Measurements from ENCODE around the gene TEX19.
A peak's percentile ranks its signal among the peaks of the same experiment; 100 is the strongest.
"Not testable (repeated sequence)": the region's sequence is repeated elsewhere in the genome, so short reads cannot be mapped to it uniquely, and the experiment has no call there.

The TEX19 gene

DNA sequence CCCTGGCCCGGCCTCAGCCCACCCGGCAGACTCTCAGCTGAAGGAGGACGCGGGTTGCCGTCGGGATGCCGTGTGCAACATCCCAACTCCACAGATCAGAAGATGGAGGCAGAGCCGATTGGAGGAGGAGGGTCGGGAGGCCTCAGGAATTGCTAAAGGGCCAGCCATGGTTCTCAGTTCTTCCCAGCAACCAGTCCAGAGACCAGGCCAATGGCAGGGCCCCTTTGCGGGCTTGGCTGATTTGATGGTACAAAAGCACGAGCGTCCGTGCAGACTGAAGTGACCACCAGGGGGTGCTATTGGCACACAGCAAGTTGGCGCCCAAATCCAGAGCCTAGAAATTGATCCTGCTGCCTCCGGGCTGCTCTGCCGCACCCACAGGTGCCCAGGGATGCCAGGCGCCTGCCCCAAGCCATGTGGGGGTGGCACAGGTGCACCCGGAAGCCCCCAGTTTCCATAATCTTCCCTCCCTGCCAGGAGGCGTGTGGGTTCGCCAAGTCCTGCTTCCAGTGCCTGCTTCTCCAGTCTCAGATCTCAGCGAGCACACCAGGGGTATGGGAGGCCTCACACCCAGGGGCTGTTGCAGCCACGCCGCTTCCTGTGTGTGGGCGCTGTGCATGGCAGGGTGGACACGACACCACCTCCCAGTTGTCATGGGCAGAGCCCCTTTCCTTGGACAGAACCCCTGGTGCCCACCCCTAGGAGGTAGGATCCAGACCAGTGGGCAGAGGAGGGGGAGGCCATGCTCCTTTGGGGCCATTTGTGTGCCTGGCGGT, 7.1 kb upstream of the TEX19 start:
- TF ChIP-seq CTCF (conservative IDR thresholded peaks at IDR 0.05; ENCODE audit: control insufficient read depth, insufficient read depth, low read depth, low read length): peak; percentile 92
- no peak overlapping the region for H3K4me3 ChIP-seq (ENCODE audit: control insufficient read depth, low read depth, low read length)
- peak; percentile 89 for DNase-seq (ENCODE audit: low read depth)

DNA sequence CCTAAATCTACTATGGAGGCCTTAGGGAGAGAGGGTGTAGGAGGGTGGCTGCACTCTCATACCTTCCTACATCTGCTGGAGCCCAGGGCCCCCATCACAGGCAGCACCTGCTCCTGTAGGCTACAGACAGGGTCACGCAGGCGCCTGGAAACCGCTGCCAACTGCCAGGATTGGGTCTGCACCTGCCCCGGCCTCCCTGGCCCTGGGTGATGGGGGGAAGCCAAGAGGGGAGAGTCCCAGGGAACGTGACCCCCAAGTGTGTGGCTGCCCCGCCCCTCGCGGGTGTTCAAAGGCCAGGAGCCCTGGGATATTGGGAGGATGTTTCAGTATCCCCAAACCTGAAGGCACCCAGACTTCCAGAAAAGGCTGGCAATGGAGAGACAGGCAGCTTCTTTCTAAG, 5.6 kb upstream of the TEX19 start:
- no peak for TF ChIP-seq CTCF (conservative IDR thresholded peaks at IDR 0.05; ENCODE audit: control insufficient read depth, insufficient read depth, low read depth, low read length)
- H3K4me3 ChIP-seq (ENCODE audit: control insufficient read depth, low read depth, low read length): no peak overlapping the region
- no peak for DNase-seq (ENCODE audit: low read depth)

DNA sequence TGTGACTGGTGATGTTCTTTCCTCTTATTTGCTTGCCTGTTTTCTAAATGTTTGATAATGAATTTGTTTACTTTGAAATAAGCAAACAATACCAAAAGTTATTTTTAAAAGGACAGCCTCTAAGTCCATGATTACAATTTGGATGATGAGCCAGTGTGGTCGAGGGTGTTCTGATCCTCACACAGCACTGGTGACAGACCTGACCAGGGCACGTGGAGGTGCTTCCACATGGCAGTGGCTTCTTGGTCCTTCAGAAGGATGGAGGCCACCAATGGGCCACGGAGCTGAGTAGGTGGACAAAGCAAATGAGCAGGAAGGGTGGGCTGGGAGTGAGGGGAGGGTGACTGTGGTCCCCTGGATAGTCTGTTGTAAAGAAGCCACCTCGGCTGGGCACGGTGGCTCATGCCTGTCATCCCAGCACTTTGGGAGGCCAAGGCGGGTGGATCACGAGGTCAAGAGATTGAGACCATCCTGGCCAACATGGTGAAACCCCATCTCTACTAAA, 4.2 kb upstream of the TEX19 start:
- DNase-seq (ENCODE audit: low read depth): no peak
- no peak overlapping the region for H3K4me3 ChIP-seq (ENCODE audit: control insufficient read depth, low read depth, low read length)
- no peak for TF ChIP-seq CTCF (conservative IDR thresholded peaks at IDR 0.05; ENCODE audit: control insufficient read depth, insufficient read depth, low read depth, low read length)

DNA sequence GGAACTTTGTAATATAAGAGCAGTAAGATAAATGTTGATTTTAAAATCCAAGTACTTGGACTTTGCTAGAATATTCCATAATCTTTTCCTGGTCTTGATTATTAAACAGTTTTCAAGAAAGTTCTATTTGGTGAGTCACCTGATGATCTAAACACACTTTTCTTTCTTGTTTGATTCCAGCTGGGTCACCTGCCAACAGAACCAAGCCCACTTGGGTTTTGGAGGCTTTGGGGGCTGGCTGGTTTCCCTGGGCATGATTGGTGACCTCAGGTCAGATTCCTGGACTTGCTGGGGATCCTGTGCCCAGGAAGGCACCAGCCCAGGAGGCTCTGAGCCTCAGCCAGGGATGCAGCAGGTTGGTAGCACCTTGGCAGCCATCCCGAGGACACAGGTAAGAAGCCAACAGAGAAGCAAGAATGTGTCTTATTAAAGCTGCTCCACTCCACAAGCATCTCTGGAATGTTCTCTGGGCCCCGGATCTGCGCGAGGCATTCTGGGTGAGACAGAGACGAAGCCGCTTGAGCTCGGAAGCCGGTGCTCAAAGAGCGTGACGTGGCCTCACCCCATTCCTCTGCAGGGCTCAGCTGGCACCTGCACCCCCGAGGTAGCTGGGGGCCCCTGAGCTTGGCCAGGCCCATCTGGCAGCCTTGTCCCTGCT, 3.1 kb upstream of the TEX19 start:
- no peak for TF ChIP-seq CTCF (conservative IDR thresholded peaks at IDR 0.05; ENCODE audit: control insufficient read depth, insufficient read depth, low read depth, low read length)
- H3K4me3 ChIP-seq (ENCODE audit: control insufficient read depth, low read depth, low read length): no peak overlapping the region
- no peak for DNase-seq (ENCODE audit: low read depth)

- H3K4me3 ChIP-seq (ENCODE audit: control insufficient read depth, low read depth, low read length): no peak overlapping the region
- no peak for DNase-seq (ENCODE audit: low read depth)
- TF ChIP-seq CTCF (conservative IDR thresholded peaks at IDR 0.05; ENCODE audit: control insufficient read depth, insufficient read depth, low read depth, low read length): no peak
Observed at GRCh38 chr17:82356845-82357355, 2.1 kb upstream of the TEX19 start.

DNA sequence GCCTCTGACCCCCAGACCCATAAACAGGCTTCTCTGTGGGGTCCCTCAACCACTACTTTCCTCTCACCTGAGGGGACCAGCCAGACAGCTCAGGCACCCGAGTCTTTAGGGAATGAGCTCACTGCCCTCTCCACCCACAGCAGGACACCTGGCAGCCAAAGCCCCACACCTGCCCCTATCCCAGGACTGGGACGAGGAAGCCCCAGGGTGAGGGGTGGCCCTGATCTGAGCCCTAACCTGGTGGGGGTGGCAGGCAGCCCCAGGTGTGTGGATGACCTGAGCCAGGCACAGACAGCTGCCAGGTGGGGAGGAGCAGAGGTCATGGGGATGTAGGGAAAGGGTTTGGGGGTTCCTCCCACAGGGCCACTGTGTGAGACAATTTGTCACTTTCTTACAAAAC, 1.7 kb upstream of the TEX19 start:
- no peak for TF ChIP-seq CTCF (conservative IDR thresholded peaks at IDR 0.05; ENCODE audit: control insufficient read depth, insufficient read depth, low read depth, low read length)
- H3K4me3 ChIP-seq (ENCODE audit: control insufficient read depth, low read depth, low read length): no peak overlapping the region
- DNase-seq (ENCODE audit: low read depth): no peak

GRCh38 chr17:82359451-82360074, 516 bp downstream of the TEX19 start:
- DNase-seq (ENCODE audit: low read depth); H3K4me3 ChIP-seq (ENCODE audit: control insufficient read depth, low read depth, low read length): not testable (repeated sequence)

Data from fibroblast of mammary gland (primary cell).